ENCODE data around the gene GFI1. TPM values are rescaled to one million over a fixed set of nuclear protein-coding genes. Genes with fewer than 3 reads are reported as not detected.
A peak's percentile ranks its signal among the peaks of the same experiment; 100 is the strongest.

Gene GFI1
- total RNA-seq, 1 donor from 2014 or later = 0.89 TPM

DNA sequence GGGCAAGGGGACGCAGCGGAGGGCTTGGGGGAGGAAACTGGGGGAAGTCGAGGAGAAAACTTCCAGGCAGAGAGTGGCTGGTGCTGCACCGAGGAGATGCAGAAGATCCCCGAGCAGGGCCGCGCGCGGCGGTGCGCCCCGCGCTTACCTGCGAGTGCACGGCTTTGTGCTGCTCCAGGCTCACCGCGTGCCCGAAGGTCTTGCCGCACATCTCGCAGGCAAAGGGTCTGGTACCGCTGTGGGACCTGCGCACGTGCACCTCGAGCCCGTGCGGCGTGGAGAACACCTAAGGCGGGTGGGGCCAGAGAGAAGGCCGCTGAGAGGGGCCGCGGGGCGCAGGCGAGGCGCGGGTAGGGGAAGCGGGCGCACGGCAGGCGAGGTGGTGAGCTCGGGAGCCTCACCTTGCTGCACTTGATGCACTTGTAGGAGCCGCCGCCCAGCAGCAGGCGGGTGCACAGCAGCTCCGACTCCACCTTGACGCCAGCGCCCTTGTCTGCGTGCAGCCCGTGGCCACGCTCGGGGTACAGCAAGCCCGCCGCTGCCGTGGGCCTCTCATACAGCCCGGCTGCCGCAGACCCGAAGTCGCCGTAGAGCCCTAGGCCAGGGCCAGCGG is 6.4 kb downstream of the GFI1 start:
- H3K27me3 Mint-ChIP-seq (ENCODE audit: low read depth, unreplicated experiment) = peaks cover 86% of the 10 kb centered on the region
- TF ChIP-seq, protein P1, sequence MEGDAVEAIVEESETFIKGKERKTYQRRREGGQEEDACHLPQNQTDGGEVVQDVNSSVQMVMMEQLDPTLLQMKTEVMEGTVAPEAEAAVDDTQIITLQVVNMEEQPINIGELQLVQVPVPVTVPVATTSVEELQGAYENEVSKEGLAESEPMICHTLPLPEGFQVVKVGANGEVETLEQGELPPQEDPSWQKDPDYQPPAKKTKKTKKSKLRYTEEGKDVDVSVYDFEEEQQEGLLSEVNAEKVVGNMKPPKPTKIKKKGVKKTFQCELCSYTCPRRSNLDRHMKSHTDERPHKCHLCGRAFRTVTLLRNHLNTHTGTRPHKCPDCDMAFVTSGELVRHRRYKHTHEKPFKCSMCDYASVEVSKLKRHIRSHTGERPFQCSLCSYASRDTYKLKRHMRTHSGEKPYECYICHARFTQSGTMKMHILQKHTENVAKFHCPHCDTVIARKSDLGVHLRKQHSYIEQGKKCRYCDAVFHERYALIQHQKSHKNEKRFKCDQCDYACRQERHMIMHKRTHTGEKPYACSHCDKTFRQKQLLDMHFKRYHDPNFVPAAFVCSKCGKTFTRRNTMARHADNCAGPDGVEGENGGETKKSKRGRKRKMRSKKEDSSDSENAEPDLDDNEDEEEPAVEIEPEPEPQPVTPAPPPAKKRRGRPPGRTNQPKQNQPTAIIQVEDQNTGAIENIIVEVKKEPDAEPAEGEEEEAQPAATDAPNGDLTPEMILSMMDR (IDR thresholded peaks at IDR 0.05; ENCODE audit: insufficient read depth, low read depth, low read length) = no peak
- peak; percentile 98 for TF ChIP-seq EZH2 (IDR thresholded peaks at IDR 0.05; ENCODE audit: insufficient read depth, low read length)
- H3K4me3 ChIP-seq (ENCODE audit: insufficient read depth, low read depth, low read length) = no peak overlapping the region
- no peaks in the 10 kb centered on the region for H3K79me2 ChIP-seq (ENCODE audit: insufficient read depth, low read length)
- no peak overlapping the region for H3K4me3 Mint-ChIP-seq (ENCODE audit: unreplicated experiment)
- H3K9me3 ChIP-seq (ENCODE audit: insufficient read depth, low read depth, low read length) = peaks cover 2% of the 10 kb centered on the region
- no peak overlapping the region for H3K27ac ChIP-seq (ENCODE audit: low read depth, low read length)
- peak overlapping the region; percentile 43 for H3K4me2 ChIP-seq (ENCODE audit: low read length)
- DNase-seq (ENCODE audit: low read depth) (no peak), FAIRE-seq (no peak)
- H3K27me3 ChIP-seq (ENCODE audit: insufficient read depth, low read length) = peaks cover 96% of the 10 kb centered on the region
- no peak overlapping the region for H3K9ac ChIP-seq (ENCODE audit: low read length)
- H3K36me3 Mint-ChIP-seq (ENCODE audit: low read depth, unreplicated experiment) = peaks cover 12% of the 10 kb centered on the region
- H3K4me1 ChIP-seq (ENCODE audit: insufficient read depth, low read length) = peaks cover 29% of the 10 kb centered on the region
- H3K27ac Mint-ChIP-seq (ENCODE audit: unreplicated experiment) = peak overlapping the region; percentile 69
- H3K9me3 Mint-ChIP-seq (ENCODE audit: unreplicated experiment) = peaks cover 15% of the 10 kb centered on the region
- H2AFZ ChIP-seq (ENCODE audit: low read depth, low read length) = peak overlapping the region; percentile 51
- no peaks in the 10 kb centered on the region for H3K36me3 ChIP-seq (ENCODE audit: insufficient read depth, low read length)
- H3K4me1 Mint-ChIP-seq (ENCODE audit: low read depth, unreplicated experiment) = peaks cover 7% of the 10 kb centered on the region
- H4K20me1 ChIP-seq (ENCODE audit: insufficient read depth, low read length) = peaks cover 32% of the 10 kb centered on the region

DNA sequence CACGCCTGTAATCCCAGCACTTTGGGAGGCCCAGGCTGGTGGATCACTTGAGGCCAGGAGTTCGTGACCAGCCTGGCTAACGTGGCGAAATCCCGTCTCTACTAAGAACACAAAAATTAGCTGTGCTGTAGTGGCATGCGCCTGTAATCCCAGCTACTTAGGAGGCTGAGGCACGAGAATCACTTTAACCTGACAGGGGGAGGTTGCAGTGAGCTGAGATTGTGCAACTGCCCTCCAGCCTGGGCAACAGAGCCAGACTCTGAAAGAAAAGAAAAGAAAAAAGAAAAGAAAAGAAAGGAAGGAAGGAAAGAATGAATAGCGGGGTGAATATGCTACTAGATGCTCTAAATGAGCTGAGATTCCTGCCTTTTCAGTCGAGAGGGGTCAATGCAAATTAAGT is 7.1 kb downstream of the GFI1 start:
- no peak overlapping the region for H3K4me2 ChIP-seq (ENCODE audit: low read length)
- no peak overlapping the region for H3K4me3 Mint-ChIP-seq (ENCODE audit: unreplicated experiment)
- DNase-seq (ENCODE audit: low read depth) = no peak

More for the DNA sequence above, 7.1 kb downstream of the GFI1 start:
- H3K9me3 ChIP-seq (ENCODE audit: insufficient read depth, low read depth, low read length) = peaks cover 2% of the 10 kb centered on the region
- H2AFZ ChIP-seq (ENCODE audit: low read depth, low read length) = no peak overlapping the region
- H3K27ac ChIP-seq (ENCODE audit: low read depth, low read length) = no peak overlapping the region
- no peak for TF ChIP-seq EZH2 (IDR thresholded peaks at IDR 0.05; ENCODE audit: insufficient read depth, low read length)
- TF ChIP-seq, protein P1 (IDR thresholded peaks at IDR 0.05; ENCODE audit: insufficient read depth, low read depth, low read length) = no peak
- FAIRE-seq = no peak
- H3K4me1 ChIP-seq (ENCODE audit: insufficient read depth, low read length) = peaks cover 21% of the 10 kb centered on the region
- H3K9me3 Mint-ChIP-seq (ENCODE audit: unreplicated experiment) = peaks cover 15% of the 10 kb centered on the region
- H3K4me1 Mint-ChIP-seq (ENCODE audit: low read depth, unreplicated experiment) = peaks cover 5% of the 10 kb centered on the region
- no peak overlapping the region for H3K9ac ChIP-seq (ENCODE audit: low read length)
- peaks cover 12% of the 10 kb centered on the region for H3K36me3 Mint-ChIP-seq (ENCODE audit: low read depth, unreplicated experiment)
- no peak overlapping the region for H3K4me3 ChIP-seq (ENCODE audit: insufficient read depth, low read depth, low read length)
- peaks cover 96% of the 10 kb centered on the region for H3K27me3 ChIP-seq (ENCODE audit: insufficient read depth, low read length)
- no peaks in the 10 kb centered on the region for H3K36me3 ChIP-seq (ENCODE audit: insufficient read depth, low read length)
- H3K27ac Mint-ChIP-seq (ENCODE audit: unreplicated experiment) = no peak overlapping the region
- no peaks in the 10 kb centered on the region for H3K79me2 ChIP-seq (ENCODE audit: insufficient read depth, low read length)
- peaks cover 26% of the 10 kb centered on the region for H4K20me1 ChIP-seq (ENCODE audit: insufficient read depth, low read length)
- H3K27me3 Mint-ChIP-seq (ENCODE audit: low read depth, unreplicated experiment) = peaks cover 87% of the 10 kb centered on the region

Data from astrocyte (in vitro differentiated cells and primary cell).